HG02973 (cell line): ENCODE results near the gene STIMATE.

Source experiments
- ATAC-seq: cut with Tn5 transposase; IDR thresholded peaks from one replicate; pipeline ENCODE4 v1.9.1; 2021; ENCODE audit warnings: moderate library complexity; ENCODE audit not compliant: unreplicated experiment

The STIMATE gene

DNA sequence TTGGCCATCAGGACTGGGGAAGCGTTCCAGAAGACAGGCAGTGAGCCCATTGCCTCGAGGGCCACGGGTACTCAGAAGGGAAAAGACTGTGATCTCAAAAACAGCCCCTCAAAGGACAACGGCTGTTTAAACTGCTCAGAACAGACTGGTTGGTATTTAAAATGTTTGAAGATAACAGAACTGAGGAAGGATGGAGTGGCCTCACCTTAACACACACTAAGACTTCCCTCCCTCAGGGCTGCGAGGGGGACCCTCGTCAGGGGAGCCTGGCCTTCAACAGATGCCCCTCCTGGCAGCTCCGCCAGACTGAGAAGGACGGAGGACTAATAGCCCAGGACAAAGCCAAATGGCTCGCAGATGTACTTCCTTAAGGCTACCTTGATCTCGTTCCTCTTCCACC, 2.6 kb downstream of the STIMATE start:
- ATAC-seq, result no peak

- ATAC-seq, result no peak
These were observed 3.6 kb downstream of the STIMATE start for GRCh38 chr3:52893723-52894122.

GRCh38 chr3:52892625-52893311, 4.6 kb downstream of the STIMATE start:
- peak; percentile 25 for ATAC-seq

- no peak for ATAC-seq
These were observed 5.1 kb downstream of the STIMATE start for GRCh38 chr3:52892290-52892624.

DNA sequence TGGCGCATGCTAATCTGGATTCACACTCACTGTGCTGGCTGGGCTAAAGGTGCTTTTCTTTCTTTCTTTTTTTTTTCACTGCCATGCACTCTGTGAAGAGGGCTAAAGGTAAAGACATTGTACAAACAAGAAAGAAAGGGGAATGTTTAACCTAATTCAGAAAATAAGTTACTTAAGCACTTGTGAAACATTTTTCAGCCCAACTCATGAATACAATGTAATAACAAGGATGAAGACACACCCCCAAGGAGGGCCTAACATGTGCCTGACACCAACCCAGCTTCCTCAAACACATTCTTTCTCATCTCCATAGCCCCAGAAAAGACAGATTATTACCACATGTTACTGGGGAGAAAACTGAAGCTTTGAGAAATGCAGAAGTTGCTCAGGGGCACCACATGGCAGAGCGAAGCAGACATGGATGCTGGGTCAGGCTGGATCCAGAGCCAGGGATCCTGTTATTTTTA, 5.7 kb downstream of the STIMATE start:
- no peak for ATAC-seq

DNA sequence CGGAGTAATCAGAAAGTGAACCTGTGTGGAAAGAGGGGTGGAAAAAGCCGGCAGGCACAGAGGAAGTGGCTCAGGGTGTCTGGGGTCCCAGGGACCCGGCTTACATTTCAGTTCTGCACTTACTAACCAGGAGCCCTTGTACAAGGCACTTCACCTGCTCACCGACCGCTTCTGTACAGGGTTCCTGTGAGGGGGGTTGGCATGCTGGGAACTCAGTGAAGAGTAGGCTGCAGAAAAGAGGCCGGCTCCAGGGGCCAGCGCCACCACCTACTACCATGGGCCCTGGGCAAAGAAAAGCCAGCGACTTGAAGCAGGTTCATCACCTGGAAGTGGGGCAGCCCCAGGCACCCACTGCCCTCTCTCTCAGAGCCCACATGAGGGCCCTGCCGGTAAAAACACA, 6.2 kb downstream of the STIMATE start:
- ATAC-seq, result no peak

DNA sequence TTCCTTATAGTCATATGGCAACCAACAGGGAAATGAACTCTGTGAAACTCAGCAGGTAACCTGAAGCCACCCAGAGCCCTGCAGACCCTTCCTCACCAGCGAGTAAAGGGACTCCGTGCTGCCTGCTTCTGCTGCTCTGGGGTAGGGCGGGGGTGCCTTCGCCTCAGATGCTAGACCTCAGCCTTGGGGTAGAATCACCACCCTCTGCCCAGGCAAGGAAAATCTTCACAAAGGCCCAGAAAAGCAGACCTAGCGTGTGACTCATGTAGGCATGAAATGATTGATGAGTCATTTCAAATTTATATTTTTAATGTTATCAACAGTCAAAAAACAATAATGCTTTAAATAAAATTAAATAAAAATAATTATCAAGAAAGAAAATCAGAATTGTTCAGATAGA, 6.6 kb downstream of the STIMATE start:
- ATAC-seq, result no peak

DNA sequence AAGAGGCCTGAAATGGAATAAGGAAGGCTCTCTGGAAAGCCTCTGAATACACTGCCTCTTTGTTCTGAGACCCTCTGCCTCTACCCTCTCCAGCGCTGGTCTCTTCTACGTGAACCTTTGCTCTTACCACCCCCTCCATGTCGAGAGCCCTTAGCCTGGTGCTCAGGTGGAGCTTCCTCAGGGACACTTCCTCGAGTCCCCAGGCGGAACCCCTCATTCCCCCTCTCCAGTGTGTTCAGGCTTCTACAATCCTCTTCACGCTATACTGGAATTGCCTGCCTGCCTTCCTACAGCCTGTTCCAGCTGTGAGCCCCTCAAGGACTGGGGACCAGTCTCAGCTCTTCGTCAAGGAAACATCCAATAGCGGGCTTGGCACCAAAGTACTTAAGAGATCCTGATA, 7.4 kb downstream of the STIMATE start:
- no peak for ATAC-seq

- no peak for ATAC-seq
These were observed 10.2 kb downstream of the STIMATE start for GRCh38 chr3:52887166-52887565.

DNA sequence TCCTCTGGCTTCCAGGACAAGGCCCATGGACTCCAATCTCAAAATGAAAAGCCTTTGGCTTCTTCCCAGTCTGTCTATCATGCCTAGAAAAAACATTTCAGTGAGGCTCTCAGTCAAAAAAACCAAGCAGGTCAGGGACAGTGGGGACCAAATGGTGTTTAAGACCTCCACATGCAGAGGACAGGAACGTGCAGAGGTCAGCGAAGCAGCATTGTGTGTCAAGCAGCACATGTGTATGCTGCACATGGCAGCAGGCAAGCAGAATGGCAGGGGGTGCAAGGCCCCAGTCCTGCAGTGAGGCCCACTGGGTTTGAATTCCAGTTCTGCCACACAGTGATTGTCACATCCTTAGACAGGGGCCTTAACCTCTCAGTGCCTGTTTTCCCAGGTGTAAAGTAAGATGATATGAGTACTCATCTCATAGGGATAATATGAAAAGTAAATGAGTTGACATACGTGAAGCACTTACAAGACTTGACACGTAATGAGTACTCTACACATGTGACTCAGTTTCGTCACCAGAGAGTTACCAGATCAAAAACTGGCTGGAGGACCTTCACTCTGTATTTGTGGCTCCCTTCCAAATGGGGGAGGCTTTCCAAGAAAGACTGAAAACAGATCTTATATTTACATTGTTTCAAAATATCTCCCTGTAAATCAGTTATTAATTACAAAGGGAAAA, 11.2 kb downstream of the STIMATE start:
- no peak for ATAC-seq

GRCh38 chr3:52882377-52882776, 15.0 kb downstream of the STIMATE start:
- no peak for ATAC-seq

DNA sequence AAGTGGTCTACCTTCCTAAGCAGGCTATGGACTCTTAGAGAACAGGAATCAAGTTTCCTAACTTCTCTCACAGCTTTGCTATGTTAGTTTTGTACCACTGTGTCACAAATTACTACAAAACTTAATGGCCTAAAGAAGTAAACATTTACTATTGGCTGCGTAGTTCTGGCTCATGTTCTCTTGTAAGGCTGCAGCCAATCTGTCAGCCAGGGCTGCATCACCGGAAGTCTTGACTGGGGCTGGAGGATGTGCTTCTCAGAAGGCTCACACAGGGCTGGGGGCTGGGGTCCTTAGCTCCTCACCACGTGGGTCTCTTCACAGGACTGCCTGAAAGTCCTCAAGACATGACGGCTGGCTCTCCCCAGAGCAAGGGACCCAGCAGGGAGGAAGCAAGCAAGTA, 15.5 kb downstream of the STIMATE start:
- no peak for ATAC-seq

- ATAC-seq, result peak; percentile 68
These were observed 16.9 kb downstream of the STIMATE start for GRCh38 chr3:52880474-52880873.

- ATAC-seq, result no peak
These were observed 17.3 kb downstream of the STIMATE start for GRCh38 chr3:52880047-52880446.

GRCh38 chr3:52879581-52879980, 17.8 kb downstream of the STIMATE start:
- no peak for ATAC-seq

- no peak for ATAC-seq
These were observed 18.3 kb downstream of the STIMATE start for GRCh38 chr3:52879090-52879489.

- ATAC-seq, result no peak
These were observed 20.3 kb downstream of the STIMATE start for GRCh38 chr3:52877085-52877484.

GRCh38 chr3:52874864-52875587, 22.3 kb downstream of the STIMATE start:
- ATAC-seq, result no peak

- ATAC-seq, result no peak
These were observed 23.1 kb downstream of the STIMATE start for GRCh38 chr3:52874160-52874701.

DNA sequence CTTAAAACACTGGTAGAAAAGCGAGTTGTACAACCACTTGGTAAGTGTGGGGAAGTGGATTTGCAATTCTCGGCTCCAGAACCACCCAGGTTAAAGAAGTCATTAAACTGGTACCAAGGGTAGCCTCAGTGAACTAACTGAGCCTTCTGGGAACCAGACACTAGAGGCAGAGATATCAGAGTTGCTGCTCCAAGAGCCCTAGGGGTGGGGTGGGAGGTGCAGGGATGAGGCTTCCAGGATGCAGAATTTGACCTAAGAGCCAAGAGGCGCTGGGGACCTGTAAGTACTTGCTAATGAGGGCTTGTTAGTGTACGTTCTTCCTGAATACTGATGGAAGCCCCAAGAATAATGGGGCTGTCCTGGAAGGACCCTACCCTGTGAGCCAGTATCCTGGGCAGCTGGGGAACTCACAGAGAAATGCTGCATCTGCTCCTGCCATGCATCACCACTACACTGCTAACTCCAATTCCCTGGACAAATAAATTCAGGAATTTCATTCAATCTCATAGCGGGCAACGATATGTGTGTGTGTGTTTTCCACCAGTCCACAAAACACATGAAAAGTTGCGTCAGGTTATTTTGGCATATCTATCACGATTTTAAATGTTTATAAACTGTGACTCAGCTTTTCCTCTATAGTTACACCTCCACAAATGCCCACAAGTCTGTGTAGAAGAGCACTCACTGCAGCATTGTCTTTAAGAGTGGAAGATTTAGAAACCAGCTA, 23.8 kb downstream of the STIMATE start:
- no peak for ATAC-seq

GRCh38 chr3:52872245-52872644, 25.1 kb downstream of the STIMATE start:
- ATAC-seq, result no peak
